RWPE2 (cell line): ENCODE data around the gene ZNF446.
"Not testable (repeated sequence)": the region's sequence is repeated elsewhere in the genome, so short reads cannot be mapped to it uniquely, and the experiment has no call there.

Experiments used
- ATAC-seq: fragments of 200-7000 bp; cut with Tn5 transposase; 3 replicates; pipeline ENCODE4 v1.9.1; 2021; ENCODE audit warnings: low read depth
- DNase-seq: peaks from one replicate; pipeline ENCODE4 v3.0.0-alpha.2; 2020; ENCODE audit warnings: low spot score
- H3K27ac ChIP-seq: fragments of 450-650 bp; 2 replicates; pipeline ENCODE4 v1.5.1; 2017; ENCODE audit warnings: mild to moderate bottlenecking; ENCODE audit not compliant: poor library complexity, severe bottlenecking
- H3K27me3 ChIP-seq: fragments of 250-450 bp; sonication (Bioruptor Pico); 2 replicates; pipeline ENCODE4 v1.5.1; 2021; ENCODE audit warnings: mild to moderate bottlenecking, moderate library complexity; ENCODE audit not compliant: insufficient read depth, poor library complexity, severe bottlenecking
- H3K36me3 ChIP-seq: fragments of 250-450 bp; sonication (Bioruptor Pico); 2 replicates; pipeline ENCODE4 v1.5.1; 2020; ENCODE audit warnings: low read depth, mild to moderate bottlenecking, moderate library complexity
- H3K4me1 ChIP-seq: fragments of 250-450 bp; sonication (Bioruptor Pico); 2 replicates; pipeline ENCODE4 v1.5.1; 2021; ENCODE audit warnings: mild to moderate bottlenecking, moderate library complexity; ENCODE audit not compliant: insufficient read depth, poor library complexity, severe bottlenecking
- H3K4me3 ChIP-seq: fragments of 250-450 bp; sonication (Bioruptor Pico); 2 replicates; pipeline ENCODE4 v1.5.1; 2021; ENCODE audit warnings: mild to moderate bottlenecking, moderate library complexity; ENCODE audit not compliant: severe bottlenecking
- H3K9me3 ChIP-seq: fragments of 250-450 bp; sonication (Bioruptor Pico); 2 replicates; pipeline ENCODE4 v1.5.1; 2021; ENCODE audit warnings: mild to moderate bottlenecking, moderate library complexity; ENCODE audit not compliant: severe bottlenecking
- TF ChIP-seq, protein P1 (sequence below): fragments of 450-650 bp; IDR thresholded peaks from one replicate; pipeline ENCODE4 v1.5.1; 2017; ENCODE audit warnings: mild to moderate bottlenecking, moderate library complexity; ENCODE audit not compliant: poor library complexity, severe bottlenecking

Gene ZNF446

DNA sequence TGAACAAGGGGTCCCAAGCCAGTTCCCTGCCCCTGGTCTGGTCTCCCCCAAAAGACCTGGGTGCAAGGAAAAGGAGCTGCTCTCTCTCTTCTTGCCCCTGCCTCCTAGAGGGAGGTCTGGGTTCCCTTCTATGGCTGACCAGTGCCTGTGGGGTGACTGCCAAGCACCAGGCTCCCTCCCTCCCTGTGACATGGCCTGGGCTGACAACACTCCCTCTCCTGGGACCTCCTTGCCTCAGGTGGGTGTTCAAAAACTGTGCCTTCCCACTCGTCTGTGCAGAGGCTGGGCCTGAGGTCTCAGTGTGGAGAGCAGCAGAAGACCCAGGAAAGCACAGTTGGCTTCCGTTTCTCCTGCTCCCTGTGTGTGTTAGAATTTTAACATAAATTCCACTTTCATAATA lies 4.7 kb downstream of the ZNF446 start:
- TF ChIP-seq, protein P1, sequence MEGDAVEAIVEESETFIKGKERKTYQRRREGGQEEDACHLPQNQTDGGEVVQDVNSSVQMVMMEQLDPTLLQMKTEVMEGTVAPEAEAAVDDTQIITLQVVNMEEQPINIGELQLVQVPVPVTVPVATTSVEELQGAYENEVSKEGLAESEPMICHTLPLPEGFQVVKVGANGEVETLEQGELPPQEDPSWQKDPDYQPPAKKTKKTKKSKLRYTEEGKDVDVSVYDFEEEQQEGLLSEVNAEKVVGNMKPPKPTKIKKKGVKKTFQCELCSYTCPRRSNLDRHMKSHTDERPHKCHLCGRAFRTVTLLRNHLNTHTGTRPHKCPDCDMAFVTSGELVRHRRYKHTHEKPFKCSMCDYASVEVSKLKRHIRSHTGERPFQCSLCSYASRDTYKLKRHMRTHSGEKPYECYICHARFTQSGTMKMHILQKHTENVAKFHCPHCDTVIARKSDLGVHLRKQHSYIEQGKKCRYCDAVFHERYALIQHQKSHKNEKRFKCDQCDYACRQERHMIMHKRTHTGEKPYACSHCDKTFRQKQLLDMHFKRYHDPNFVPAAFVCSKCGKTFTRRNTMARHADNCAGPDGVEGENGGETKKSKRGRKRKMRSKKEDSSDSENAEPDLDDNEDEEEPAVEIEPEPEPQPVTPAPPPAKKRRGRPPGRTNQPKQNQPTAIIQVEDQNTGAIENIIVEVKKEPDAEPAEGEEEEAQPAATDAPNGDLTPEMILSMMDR: no peak
- no peak for DNase-seq

DNA sequence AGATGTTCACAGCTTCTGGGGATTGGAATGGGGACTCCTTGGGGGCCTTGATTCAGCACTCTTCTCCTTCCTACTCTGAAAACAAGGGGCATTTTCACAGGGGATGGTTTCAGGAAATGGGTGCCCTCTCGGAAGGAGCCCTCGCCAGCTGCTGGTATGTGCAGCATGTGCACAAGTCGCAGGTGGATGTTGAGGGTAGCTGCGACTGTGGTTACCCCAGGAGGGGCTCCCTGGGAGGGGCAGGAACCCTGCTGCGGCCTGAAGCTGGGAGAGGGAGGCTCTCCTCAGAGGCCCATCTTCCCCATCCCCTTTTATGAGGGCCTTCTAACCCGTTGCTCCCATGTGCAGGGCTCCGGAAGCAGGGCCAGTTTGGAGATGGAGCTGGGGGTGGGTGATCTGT lies 6.2 kb downstream of the ZNF446 start:
- no peaks in the 10 kb centered on the region for H3K36me3 ChIP-seq
- no peaks in the 10 kb centered on the region for H3K4me1 ChIP-seq
- ATAC-seq (no peak), DNase-seq (no peak)
- H3K9me3 ChIP-seq: no peaks in the 10 kb centered on the region
- H3K4me3 ChIP-seq: no peak overlapping the region
- no peak overlapping the region for H3K27ac ChIP-seq
- H3K27me3 ChIP-seq: no peaks in the 10 kb centered on the region
- TF ChIP-seq, protein P1: no peak

More for the DNA sequence above, 4.7 kb downstream of the ZNF446 start:
- Histone ChIP-seq H3K9me3 (no peaks in the 10 kb centered on the region), H3K36me3 (no peaks in the 10 kb centered on the region), H3K27me3 (no peaks in the 10 kb centered on the region), H3K27ac (no peak overlapping the region), H3K4me3 (no peak overlapping the region), H3K4me1 (no peaks in the 10 kb centered on the region)
- ATAC-seq: no peak

DNA sequence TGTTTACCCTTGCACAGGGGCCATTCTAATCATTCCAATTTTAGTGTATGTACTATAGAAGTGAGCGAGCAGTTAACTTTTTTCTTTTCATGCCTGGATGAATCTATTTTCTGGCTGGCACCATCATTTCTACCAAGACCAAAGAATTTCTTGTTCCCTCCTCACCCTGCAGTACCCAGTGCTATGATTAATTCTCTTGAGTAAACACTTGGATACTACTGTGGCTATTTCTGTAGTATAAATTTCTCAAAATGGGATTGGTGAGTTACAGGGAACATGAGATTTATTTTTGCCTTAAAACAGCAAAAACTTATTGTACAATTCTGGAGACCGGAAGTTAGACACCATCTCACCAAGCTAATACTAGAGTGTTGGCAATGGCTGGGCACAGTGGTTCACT lies 7.6 kb downstream of the ZNF446 start:
- ATAC-seq (no peak), DNase-seq (no peak)
- TF ChIP-seq, protein P1: no peak
- Histone ChIP-seq H3K9me3 (no peaks in the 10 kb centered on the region), H3K4me1 (no peaks in the 10 kb centered on the region), H3K27ac (no peak overlapping the region), H3K27me3 (no peaks in the 10 kb centered on the region), H3K4me3 (no peak overlapping the region), H3K36me3 (no peaks in the 10 kb centered on the region)

DNA sequence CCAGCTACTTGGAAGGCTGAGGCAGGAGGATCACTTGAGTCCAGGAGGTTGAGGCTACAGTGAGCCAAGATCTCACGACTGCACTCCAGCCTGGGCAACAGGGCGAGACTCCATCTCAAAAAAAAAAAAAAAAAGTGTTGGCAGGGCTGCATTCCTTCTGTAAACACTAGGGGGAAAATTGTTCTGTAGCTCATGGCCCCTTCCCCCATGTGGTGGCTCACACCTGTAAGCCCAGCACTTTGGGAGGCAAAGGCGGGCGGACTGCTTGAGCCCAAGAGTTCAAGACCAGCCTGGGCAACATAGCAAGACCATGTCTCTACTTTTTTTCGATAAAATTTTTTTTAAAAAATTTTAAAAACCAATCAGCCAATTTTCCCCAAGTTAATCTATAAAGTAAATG lies 8.2 kb downstream of the ZNF446 start:
- not testable (repeated sequence) for H3K4me3 ChIP-seq, H3K27me3 ChIP-seq, ATAC-seq, H3K4me1 ChIP-seq, H3K36me3 ChIP-seq, DNase-seq, H3K27ac ChIP-seq, H3K9me3 ChIP-seq

DNA sequence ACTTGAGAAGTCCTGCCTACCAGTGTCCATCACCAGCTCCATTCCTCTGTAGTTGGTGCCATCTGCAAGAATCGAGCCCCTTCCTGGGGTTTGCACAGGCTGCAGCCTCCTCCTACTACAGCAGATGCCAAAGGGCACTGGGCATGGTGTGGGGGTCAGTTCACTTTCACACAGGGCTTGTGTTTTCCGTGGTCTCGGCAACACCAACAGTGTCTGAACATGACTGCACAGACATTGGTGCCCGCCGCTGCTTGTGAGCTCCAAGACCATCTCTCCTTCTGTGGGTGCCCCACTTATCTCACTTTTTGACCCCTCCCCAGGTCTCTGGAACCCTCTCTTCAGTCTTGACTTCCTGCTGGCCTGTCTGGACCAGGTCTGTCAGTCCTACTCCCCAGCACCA lies 15.2 kb downstream of the ZNF446 start:
- DNase-seq: no peak
- no peak overlapping the region for H3K4me3 ChIP-seq
- no peaks in the 10 kb centered on the region for H3K9me3 ChIP-seq
- TF ChIP-seq, protein P1: no peak
- no peak for ATAC-seq
- no peaks in the 10 kb centered on the region for H3K4me1 ChIP-seq
- H3K27me3 ChIP-seq: no peaks in the 10 kb centered on the region
- H3K27ac ChIP-seq: no peak overlapping the region
- H3K36me3 ChIP-seq: no peaks in the 10 kb centered on the region

DNA sequence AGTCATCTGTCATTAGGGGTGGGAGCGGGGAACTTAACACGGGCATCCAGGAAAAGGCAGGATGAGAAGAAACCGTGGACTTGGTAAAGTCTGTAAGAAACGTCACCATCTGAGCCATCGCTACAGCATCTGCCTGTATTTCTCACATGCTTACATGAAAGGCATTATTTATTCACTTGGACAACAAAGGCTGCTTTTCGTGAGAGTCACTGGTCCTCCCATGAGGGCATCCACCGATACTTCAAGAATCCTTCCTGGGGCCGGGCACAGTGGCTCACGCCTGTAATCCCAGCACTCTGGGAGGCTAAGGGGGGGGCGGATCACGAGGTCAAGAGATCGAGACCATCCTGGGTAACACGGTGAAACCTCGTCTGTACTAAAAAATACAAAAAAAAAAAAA lies 16.1 kb downstream of the ZNF446 start:
- Histone ChIP-seq H3K27me3 (no peaks in the 10 kb centered on the region), H3K4me1 (no peaks in the 10 kb centered on the region), H3K9me3 (no peaks in the 10 kb centered on the region), H3K27ac (no peak overlapping the region), H3K36me3 (no peaks in the 10 kb centered on the region), H3K4me3 (no peak overlapping the region)
- ATAC-seq (no peak), DNase-seq (no peak)
- TF ChIP-seq, protein P1: no peak
